H1 (cell line): ENCODE results near the gene FANCM. TPM values are rescaled to one million over a fixed set of nuclear protein-coding genes. Genes with fewer than 3 reads are reported as not detected.

Experiments used
- RBBP5 ChIP-seq: IDR thresholded peaks from 2 replicates; pipeline ENCODE4 v1.7.1; 2012; ENCODE audit warnings: low read depth, mild to moderate bottlenecking, inconsistent platforms, low read length, moderate library complexity, borderline replicate concordance
- RXRA ChIP-seq: IDR thresholded peaks from 2 replicates; pipeline ENCODE4 v1.6.1; 2011; ENCODE audit warnings: low read depth, mild to moderate bottlenecking, low read length, moderate library complexity; ENCODE audit not compliant: insufficient read depth
- polyA plus RNA-seq, 7 experiments: library from polyadenylated mRNA; depleted of rRNA in 3 of 7; stranded (reverse) in 5 of 7; unstranded in 2 of 7; fragments of >200 nt in 5 of 7; fragments of 200-250 nt in 2 of 7; gene quantifications; 1 replicate in 5 of 7; 2 replicates in 1 of 7; 4 replicates in 1 of 7; pipeline versions ENCODE4 v1.2.1 to v1.2.3, GENCODE V29; 2011 to 2013; ENCODE audit warnings: missing spikeins in 2 of 7, mixed read lengths in 2 of 7
- total RNA-seq: library from RNA; stranded (reverse); fragmentation: NEBNext Ultra II Directional; extraction: Animal tissue kit (Norgen Biotek cat#: 25700); gene quantifications from 2 replicates; pipeline ENCODE4 v1.2.1, GENCODE V29; 2021
- TF ChIP-seq, protein P1 (sequence below): fragments of 300-600 bp; sonication (generic); IDR thresholded peaks from 2 replicates; pipeline ENCODE4 v1.7.1; 2012; ENCODE audit warnings: low read length, moderate library complexity, mild to moderate bottlenecking, inconsistent platforms; ENCODE audit not compliant: insufficient replicate concordance

The FANCM gene
- total and polyA plus RNA-seq, 2 of the 8 experiments (the other 6 are each of a cell fraction or from before 2014, with no cell fraction given) = 3.2 to 10.5 TPM

- TF ChIP-seq RXRA (no peak), RBBP5 (no peak)
- TF ChIP-seq, protein P1, sequence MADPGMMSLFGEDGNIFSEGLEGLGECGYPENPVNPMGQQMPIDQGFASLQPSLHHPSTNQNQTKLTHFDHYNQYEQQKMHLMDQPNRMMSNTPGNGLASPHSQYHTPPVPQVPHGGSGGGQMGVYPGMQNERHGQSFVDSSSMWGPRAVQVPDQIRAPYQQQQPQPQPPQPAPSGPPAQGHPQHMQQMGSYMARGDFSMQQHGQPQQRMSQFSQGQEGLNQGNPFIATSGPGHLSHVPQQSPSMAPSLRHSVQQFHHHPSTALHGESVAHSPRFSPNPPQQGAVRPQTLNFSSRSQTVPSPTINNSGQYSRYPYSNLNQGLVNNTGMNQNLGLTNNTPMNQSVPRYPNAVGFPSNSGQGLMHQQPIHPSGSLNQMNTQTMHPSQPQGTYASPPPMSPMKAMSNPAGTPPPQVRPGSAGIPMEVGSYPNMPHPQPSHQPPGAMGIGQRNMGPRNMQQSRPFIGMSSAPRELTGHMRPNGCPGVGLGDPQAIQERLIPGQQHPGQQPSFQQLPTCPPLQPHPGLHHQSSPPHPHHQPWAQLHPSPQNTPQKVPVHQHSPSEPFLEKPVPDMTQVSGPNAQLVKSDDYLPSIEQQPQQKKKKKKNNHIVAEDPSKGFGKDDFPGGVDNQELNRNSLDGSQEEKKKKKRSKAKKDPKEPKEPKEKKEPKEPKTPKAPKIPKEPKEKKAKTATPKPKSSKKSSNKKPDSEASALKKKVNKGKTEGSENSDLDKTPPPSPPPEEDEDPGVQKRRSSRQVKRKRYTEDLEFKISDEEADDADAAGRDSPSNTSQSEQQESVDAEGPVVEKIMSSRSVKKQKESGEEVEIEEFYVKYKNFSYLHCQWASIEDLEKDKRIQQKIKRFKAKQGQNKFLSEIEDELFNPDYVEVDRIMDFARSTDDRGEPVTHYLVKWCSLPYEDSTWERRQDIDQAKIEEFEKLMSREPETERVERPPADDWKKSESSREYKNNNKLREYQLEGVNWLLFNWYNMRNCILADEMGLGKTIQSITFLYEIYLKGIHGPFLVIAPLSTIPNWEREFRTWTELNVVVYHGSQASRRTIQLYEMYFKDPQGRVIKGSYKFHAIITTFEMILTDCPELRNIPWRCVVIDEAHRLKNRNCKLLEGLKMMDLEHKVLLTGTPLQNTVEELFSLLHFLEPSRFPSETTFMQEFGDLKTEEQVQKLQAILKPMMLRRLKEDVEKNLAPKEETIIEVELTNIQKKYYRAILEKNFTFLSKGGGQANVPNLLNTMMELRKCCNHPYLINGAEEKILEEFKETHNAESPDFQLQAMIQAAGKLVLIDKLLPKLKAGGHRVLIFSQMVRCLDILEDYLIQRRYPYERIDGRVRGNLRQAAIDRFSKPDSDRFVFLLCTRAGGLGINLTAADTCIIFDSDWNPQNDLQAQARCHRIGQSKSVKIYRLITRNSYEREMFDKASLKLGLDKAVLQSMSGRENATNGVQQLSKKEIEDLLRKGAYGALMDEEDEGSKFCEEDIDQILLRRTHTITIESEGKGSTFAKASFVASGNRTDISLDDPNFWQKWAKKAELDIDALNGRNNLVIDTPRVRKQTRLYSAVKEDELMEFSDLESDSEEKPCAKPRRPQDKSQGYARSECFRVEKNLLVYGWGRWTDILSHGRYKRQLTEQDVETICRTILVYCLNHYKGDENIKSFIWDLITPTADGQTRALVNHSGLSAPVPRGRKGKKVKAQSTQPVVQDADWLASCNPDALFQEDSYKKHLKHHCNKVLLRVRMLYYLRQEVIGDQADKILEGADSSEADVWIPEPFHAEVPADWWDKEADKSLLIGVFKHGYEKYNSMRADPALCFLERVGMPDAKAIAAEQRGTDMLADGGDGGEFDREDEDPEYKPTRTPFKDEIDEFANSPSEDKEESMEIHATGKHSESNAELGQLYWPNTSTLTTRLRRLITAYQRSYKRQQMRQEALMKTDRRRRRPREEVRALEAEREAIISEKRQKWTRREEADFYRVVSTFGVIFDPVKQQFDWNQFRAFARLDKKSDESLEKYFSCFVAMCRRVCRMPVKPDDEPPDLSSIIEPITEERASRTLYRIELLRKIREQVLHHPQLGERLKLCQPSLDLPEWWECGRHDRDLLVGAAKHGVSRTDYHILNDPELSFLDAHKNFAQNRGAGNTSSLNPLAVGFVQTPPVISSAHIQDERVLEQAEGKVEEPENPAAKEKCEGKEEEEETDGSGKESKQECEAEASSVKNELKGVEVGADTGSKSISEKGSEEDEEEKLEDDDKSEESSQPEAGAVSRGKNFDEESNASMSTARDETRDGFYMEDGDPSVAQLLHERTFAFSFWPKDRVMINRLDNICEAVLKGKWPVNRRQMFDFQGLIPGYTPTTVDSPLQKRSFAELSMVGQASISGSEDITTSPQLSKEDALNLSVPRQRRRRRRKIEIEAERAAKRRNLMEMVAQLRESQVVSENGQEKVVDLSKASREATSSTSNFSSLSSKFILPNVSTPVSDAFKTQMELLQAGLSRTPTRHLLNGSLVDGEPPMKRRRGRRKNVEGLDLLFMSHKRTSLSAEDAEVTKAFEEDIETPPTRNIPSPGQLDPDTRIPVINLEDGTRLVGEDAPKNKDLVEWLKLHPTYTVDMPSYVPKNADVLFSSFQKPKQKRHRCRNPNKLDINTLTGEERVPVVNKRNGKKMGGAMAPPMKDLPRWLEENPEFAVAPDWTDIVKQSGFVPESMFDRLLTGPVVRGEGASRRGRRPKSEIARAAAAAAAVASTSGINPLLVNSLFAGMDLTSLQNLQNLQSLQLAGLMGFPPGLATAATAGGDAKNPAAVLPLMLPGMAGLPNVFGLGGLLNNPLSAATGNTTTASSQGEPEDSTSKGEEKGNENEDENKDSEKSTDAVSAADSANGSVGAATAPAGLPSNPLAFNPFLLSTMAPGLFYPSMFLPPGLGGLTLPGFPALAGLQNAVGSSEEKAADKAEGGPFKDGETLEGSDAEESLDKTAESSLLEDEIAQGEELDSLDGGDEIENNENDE = no peak
These were observed 34.2 kb downstream of the FANCM start (continued) for GRCh38 chr14:45169906-45170305.
